ENCODE measurements around the gene SRSF2.

Gene SRSF2

GRCh38 chr17:76689859-76690258 lies 47.3 kb downstream of the SRSF2 start:
- peak; percentile 57 to 77 for DNase-seq (ENCODE audit: low read depth in 2 of 2)
- TF ChIP-seq, protein P1, sequence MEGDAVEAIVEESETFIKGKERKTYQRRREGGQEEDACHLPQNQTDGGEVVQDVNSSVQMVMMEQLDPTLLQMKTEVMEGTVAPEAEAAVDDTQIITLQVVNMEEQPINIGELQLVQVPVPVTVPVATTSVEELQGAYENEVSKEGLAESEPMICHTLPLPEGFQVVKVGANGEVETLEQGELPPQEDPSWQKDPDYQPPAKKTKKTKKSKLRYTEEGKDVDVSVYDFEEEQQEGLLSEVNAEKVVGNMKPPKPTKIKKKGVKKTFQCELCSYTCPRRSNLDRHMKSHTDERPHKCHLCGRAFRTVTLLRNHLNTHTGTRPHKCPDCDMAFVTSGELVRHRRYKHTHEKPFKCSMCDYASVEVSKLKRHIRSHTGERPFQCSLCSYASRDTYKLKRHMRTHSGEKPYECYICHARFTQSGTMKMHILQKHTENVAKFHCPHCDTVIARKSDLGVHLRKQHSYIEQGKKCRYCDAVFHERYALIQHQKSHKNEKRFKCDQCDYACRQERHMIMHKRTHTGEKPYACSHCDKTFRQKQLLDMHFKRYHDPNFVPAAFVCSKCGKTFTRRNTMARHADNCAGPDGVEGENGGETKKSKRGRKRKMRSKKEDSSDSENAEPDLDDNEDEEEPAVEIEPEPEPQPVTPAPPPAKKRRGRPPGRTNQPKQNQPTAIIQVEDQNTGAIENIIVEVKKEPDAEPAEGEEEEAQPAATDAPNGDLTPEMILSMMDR (IDR thresholded peaks at IDR 0.05; ENCODE audit: low read depth, low read length), result no peak
- H3K4me3 ChIP-seq (replicated peaks in 1 of 2; ENCODE audit: low read depth in 2 of 2, low read length in 2 of 2), result no peak overlapping the region

DNA sequence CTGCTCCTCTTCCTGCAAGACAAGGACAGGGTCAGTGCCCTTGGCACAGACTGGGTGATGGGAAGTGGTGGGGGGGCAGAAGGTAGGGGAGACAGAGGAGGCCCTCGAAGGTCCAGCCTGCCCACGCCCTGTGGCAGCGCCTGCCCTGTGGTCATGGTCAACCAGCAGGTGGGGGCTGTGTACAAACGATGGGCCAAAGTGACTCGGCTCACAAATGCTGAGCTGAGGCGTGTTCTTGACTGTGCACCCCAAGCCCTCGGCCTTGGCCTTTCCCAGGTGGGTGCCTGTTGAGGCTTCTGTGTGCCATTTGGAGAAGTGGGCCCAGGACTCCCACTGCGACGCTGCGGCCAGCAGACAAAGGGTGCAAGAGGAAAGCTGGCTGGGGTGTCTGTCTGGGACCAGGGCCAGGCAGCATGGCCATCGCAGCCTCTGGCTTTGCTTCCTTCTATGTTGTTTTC lies 48.9 kb downstream of the SRSF2 start:
- DNase-seq (ENCODE audit: low read depth in 2 of 2), result no peak
- no peak overlapping the region for H3K4me3 ChIP-seq (replicated peaks in 1 of 2; ENCODE audit: low read depth in 2 of 2, low read length in 2 of 2)
- TF ChIP-seq, protein P1 (IDR thresholded peaks at IDR 0.05; ENCODE audit: low read depth, low read length), result no peak

DNA sequence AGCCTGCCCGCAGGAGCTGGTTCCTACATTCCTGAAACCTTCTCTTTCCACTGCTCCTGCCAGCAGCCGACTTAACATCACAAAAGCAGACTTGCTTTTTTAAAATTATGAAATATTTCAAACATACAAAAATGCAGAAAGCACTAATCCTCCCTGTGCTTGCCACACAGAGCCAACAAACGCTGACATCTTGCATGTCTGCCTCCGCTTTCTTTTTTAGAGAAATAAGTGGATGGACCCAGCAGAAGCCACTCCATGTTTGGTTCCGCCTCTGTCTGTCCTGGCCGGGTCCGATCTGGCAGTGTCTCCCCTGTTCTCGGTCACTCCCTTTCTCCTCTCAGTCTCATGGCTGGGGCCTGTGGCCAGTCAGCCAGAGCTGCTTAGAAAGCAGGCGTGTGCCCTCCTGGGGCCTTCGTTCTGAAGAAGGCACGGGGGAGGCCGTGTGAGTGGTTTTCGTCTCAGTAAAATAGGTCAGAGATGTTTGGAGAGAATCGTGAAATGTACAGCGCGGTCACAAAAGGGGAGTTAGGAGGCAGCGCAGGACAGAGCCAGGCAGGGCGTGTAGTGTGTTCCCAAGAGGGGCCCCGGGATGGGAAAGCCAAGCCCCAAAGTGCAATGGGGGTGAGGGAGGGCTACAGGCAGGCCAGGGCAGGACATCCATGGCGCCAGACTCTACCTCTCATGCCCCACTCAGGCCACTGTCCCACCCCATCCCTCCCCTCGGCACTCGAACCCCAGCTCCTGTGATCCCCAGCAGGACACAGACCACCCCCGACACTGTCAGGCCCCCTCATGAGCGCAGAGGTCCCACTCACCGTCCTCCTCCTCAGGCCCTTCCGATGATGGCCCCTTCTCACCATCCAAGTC lies 49.6 kb downstream of the SRSF2 start:
- no peak for DNase-seq (ENCODE audit: low read depth in 2 of 2)
- TF ChIP-seq, protein P1 (IDR thresholded peaks at IDR 0.05; ENCODE audit: low read depth, low read length), result no peak
- no peak overlapping the region for H3K4me3 ChIP-seq (replicated peaks in 1 of 2; ENCODE audit: low read depth in 2 of 2, low read length in 2 of 2)

DNA sequence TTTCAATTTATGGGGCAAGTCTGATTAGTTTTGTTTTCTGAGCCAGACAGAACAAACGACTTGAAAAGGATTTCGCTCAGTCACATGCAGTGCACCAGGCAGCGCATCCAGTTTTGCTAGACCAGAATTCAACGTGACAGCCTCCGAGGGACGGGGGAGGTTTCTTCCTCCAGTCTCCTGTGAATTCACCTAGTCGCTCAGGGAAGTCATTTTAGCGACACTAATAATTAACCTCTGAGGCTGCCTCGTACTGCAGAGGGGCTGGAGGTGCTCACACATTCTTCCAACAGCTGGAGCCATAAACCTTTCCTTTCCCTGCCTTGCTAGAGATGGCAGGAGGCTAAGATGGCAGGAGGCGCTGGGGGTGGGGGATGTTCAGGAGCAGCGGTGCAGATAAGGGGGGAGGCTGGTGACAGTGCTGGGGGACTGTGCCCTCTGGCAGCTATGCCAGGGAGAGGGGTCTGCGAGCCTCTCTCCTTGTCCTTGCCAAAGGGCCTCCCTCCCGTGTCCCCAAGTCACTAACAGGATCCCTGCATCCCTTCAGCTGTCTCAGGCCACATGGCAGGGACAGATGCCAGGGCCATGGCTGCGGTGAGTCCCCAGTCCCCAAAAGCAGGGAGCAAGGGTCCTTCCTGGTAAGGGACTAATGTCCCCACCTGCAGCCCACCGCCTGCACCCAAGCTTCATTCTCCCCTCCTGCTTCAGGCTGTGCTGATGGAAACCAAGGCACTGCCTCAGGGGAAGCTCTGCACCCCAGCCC lies 50.4 kb downstream of the SRSF2 start:
- DNase-seq (ENCODE audit: low read depth in 2 of 2), result no peak
- TF ChIP-seq, protein P1 (IDR thresholded peaks at IDR 0.05; ENCODE audit: low read depth, low read length), result no peak
- no peak overlapping the region for H3K4me3 ChIP-seq (replicated peaks in 1 of 2; ENCODE audit: low read depth in 2 of 2, low read length in 2 of 2)

- TF ChIP-seq, protein P1 (IDR thresholded peaks at IDR 0.05; ENCODE audit: low read depth, low read length), result no peak
- DNase-seq (ENCODE audit: low read depth in 2 of 2), result no peak
These were observed 51.3 kb downstream of the SRSF2 start for GRCh38 chr17:76685846-76686245.

DNA sequence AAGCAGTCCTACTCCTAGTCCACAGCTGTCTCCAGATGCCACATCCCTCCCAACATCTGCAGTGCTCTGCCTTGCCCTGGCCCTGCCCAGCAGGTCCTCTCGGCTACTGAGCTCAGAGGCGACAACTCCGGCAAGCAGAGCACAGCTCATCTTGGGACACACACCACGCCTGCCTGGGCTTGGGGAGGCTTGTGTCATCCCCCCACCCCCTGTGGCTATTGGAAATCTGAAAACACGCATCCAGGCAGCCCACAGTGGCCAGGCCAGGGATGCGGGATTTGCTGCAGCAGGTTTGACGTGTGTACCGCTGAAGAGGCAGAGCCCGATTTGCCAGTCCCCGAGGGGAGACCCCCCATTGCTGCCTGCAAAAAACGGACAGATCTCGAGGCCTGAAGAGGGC lies 51.8 kb downstream of the SRSF2 start:
- TF ChIP-seq, protein P1 (IDR thresholded peaks at IDR 0.05; ENCODE audit: low read depth, low read length), result no peak
- DNase-seq (ENCODE audit: low read depth in 2 of 2), result no peak
- H3K4me3 ChIP-seq (replicated peaks in 1 of 2; ENCODE audit: low read depth in 2 of 2, low read length in 2 of 2), result no peak overlapping the region

More at GRCh38 chr17:76685846-76686245, 51.3 kb downstream of the SRSF2 start:
- H3K4me3 ChIP-seq (replicated peaks in 1 of 2; ENCODE audit: low read depth in 2 of 2, low read length in 2 of 2), result no peak overlapping the region

All from cardiac fibroblast (primary cell).